Body of pancreas (tissue), 4 donors: ENCODE results near the gene TFCP2L1. TPM values are rescaled to one million over a fixed set of nuclear protein-coding genes. Genes with fewer than 3 reads are reported as not detected.

ENCODE experiments used
- ATAC-seq: fragments of 150-250 bp; one replicate; pipeline ENCODE4 v1.9.1; 2016
- DNase-seq, 4 donors: peaks; one replicate each; pipeline ENCODE4 v3.0.0-alpha.2; 2019
- H3K27ac ChIP-seq, 4 donors: fragments of 200-600 bp; sonication (generic); 1 replicate in 3 of 4; 2 replicates in 1 of 4; pipeline versions ENCODE4 v1.5.1 to v1.6.1; 2016 to 2019; ENCODE audit warnings: mild to moderate bottlenecking in 1 of 4, mixed read lengths in 1 of 4, moderate library complexity in 1 of 4
- H3K27me3 ChIP-seq, 2 donors: fragments of 200-600 bp; sonication (generic); one replicate each; pipeline ENCODE4 v1.6.0; 2016; ENCODE audit warnings: mild to moderate bottlenecking in 1 of 2
- H3K36me3 ChIP-seq, 2 donors: fragments of 200-600 bp; sonication (generic); replicated peaks in 1 of 2; 2 replicates each; pipeline ENCODE4 v1.5.1; 2016; ENCODE audit warnings: low read depth in 2 of 2; ENCODE audit not compliant: insufficient read depth in 1 of 2
- H3K4me1 ChIP-seq: fragments of 200-600 bp; sonication (generic); one replicate; pipeline ENCODE4 v1.6.0; 2016
- H3K4me3 ChIP-seq, 2 donors: fragments of 200-600 bp; sonication (generic); 1 replicate in 1 of 2; 2 replicates in 1 of 2; pipeline ENCODE4 v1.5.1; 2016 to 2019
- H3K9me3 ChIP-seq, 3 donors: fragments of 200-600 bp; sonication (generic); 1 replicate in 2 of 3; 2 replicates in 1 of 3; pipeline ENCODE4 v1.5.1; 2016
- POLR2A ChIP-seq, 3 donors: fragments of 450-650 bp; IDR thresholded peaks; one replicate each; pipeline ENCODE4 v1.6.1; 2016; ENCODE audit warnings: antibody characterized with exemption in 3 of 3, mild to moderate bottlenecking in 2 of 3
- WGBS, 2 donors: methylation state at CpG; one replicate each; pipeline ENCODE4 v1.1.5; 2017; 5-methylcytosine and 5-hydroxymethylcytosine counted together
- intact Hi-C: fragments of 100-400 bp; cut with DNase I; formaldehyde crosslinking; loops from one replicate; pipeline ENCODE4 v1.15.1; 2023
- total RNA-seq, 2 donors: library from RNA; depleted of rRNA; stranded (reverse); fragments of >200 nt; gene quantifications; one replicate each; pipeline ENCODE4 v1.1.0, GENCODE V29; 2016
- TF ChIP-seq, protein P1 (sequence below), 7 experiments: fragments of 450-650 bp in 4 of 7; fragments of 200-600 bp in 3 of 7; sonication (generic) in 3 of 7; IDR thresholded peaks; one replicate each; pipeline ENCODE4 v1.5.1; 2016 to 2019; ENCODE audit warnings: antibody characterized with exemption in 7 of 7

Gene TFCP2L1
- total RNA-seq, 2 donors from 2014 or later, result 4.6 to 8.3 TPM

DNA sequence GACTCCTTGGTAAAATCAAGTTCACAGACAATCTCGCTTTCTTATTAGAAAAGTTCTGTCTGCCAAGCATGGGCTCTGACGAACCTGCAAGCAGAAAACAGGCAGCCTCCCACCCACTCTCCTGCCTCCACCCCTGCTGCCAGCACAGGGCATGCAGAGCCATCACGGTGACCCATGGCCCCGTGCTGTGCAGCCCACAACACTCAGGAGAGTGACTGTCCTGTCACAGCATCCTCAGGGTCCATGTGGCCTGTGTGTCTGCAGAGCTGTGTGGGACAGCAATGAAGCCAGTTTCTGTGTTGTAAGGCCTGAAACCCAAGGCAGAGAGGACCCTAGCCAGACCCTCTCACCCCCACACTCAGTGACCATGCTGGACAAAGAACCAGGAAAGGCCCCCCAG lies 46.2 kb downstream of the TFCP2L1 start:
- no peak overlapping the region for H3K4me3 ChIP-seq
- TF ChIP-seq, protein P1, sequence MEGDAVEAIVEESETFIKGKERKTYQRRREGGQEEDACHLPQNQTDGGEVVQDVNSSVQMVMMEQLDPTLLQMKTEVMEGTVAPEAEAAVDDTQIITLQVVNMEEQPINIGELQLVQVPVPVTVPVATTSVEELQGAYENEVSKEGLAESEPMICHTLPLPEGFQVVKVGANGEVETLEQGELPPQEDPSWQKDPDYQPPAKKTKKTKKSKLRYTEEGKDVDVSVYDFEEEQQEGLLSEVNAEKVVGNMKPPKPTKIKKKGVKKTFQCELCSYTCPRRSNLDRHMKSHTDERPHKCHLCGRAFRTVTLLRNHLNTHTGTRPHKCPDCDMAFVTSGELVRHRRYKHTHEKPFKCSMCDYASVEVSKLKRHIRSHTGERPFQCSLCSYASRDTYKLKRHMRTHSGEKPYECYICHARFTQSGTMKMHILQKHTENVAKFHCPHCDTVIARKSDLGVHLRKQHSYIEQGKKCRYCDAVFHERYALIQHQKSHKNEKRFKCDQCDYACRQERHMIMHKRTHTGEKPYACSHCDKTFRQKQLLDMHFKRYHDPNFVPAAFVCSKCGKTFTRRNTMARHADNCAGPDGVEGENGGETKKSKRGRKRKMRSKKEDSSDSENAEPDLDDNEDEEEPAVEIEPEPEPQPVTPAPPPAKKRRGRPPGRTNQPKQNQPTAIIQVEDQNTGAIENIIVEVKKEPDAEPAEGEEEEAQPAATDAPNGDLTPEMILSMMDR (IDR thresholded peaks at IDR 0.05), result no peak
- no peak for TF ChIP-seq POLR2A (IDR thresholded peaks at IDR 0.05)
- ATAC-seq (no peak), DNase-seq (no peak)
- no peak overlapping the region for H3K27ac ChIP-seq
- no peaks in the 10 kb centered on the region for H3K27me3 ChIP-seq
- H3K9me3 ChIP-seq, result no peaks in the 10 kb centered on the region
- WGBS, 2 donors, result 93 to 94% methylated on average over 3 to 4 of the region's 4 CpGs
- intact Hi-C loops, result no loop called here
- no peaks in the 10 kb centered on the region for H3K4me1 ChIP-seq
- H3K36me3 ChIP-seq, result no peaks in the 10 kb centered on the region

DNA sequence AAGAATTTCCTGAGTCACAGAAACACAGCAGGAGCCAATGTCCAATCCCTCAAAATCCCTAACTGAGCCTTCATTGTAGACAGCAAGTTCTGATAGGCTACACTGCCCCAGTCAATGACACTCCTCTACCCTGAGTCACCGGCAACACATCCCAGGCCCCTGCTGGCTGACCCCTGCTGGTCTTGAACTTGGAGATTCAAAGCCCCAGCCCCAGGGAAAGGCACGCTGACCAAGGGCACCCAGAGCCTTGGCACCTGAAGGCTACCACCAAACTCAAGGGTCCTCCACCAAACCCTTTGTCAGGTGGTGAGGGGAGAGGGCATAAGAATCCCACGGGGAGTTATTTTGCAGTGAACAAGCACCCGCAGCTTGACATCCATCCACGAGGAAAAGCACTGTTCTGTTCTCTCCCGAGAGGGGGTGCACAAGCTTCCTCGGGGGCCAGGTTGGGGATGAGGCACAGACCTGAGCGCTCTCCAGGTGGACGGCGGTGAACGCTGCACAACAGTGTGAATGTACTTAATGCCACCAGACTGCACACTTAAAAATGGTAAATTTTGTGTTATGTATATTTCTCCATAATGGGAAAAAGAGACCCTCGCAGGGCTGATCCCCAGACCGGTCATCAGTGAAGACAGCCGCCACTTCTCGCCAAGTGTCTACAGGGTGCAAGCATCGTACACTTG lies 46.9 kb downstream of the TFCP2L1 start:
- TF ChIP-seq POLR2A (IDR thresholded peaks at IDR 0.05), result no peak
- TF ChIP-seq, protein P1 (IDR thresholded peaks at IDR 0.05), result no peak
- no peak for ATAC-seq
- no peak for DNase-seq
- no peaks in the 10 kb centered on the region for H3K9me3 ChIP-seq
- 91 to 92% methylated on average over 14 to 16 of the region's 16 CpGs for WGBS, 2 donors
- H3K4me1 ChIP-seq, result no peaks in the 10 kb centered on the region
- H3K27ac ChIP-seq, result no peak overlapping the region
- H3K36me3 ChIP-seq, result no peaks in the 10 kb centered on the region
- intact Hi-C loops, result no loop called here
- H3K27me3 ChIP-seq, result no peaks in the 10 kb centered on the region
- no peak overlapping the region for H3K4me3 ChIP-seq

DNA sequence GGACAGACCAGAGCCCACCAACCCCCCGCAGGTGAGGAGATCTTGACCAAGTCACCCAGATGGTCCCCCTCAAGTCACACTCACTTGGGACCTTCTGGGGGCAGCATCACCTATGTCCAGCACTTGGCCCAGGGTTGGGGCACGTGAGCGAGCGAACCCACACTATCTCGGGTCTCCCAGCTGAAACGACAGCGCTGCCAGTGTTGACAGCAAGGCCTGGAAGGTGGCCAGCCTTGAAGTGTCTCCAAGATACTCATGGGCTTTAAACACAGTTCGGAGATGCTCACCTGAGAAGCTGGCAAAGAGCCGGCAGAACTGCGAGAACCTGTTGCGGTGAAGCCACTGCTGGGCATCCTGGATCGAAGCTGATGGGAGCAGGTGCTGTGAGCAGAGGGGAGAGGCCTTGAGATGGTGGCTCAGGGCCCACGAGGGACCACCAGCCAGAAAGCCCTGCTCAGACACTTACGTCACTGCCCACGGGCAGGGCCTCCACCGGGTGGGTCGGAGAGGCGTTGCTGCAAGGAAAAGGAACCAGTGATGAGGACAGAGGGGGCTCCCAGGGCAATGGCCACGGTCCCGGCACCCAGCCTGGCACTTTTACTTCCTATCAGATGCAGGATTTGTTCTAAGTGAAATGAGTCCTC lies 47.5 kb downstream of the TFCP2L1 start:
- Histone ChIP-seq H3K4me3 (no peak overlapping the region), H3K4me1 (no peaks in the 10 kb centered on the region), H3K27ac (no peak overlapping the region), H3K27me3 (no peaks in the 10 kb centered on the region), H3K36me3 (no peaks in the 10 kb centered on the region), H3K9me3 (no peaks in the 10 kb centered on the region)
- ATAC-seq (no peak), DNase-seq (no peak)
- WGBS, 2 donors, result 86 to 87% methylated on average over 7 to 20 of the region's 20 CpGs
- intact Hi-C loops, result no loop called here
- TF ChIP-seq, protein P1 (IDR thresholded peaks at IDR 0.05), result no peak

DNA sequence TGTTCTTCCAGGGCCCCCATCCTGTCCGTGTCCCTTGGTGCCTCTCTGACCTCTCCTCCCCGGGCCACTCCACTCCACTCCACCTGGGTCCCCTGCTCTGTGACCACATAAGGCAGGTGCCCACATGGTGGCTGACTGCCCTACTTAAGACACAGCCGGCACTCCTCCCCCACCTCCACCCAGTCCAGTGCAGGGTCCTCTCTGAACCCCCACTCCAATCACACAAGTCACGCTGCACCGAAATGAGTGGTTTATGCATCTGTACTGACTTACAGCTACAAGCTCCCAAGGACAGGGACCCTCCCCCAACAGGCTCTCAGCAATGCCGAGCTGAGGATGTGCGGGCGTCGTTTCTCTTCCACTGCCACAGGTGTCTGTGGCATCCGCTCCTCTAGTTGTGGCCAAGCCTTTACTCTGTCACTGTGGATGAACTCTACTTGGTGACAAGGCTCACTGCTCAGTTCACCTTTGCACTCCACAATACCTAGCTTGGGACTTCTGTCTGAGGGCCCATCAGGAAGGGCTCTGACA lies 48.3 kb downstream of the TFCP2L1 start:
- no peaks in the 10 kb centered on the region for H3K36me3 ChIP-seq
- no peak for DNase-seq
- H3K4me1 ChIP-seq, result no peaks in the 10 kb centered on the region
- no peaks in the 10 kb centered on the region for H3K9me3 ChIP-seq
- H3K27me3 ChIP-seq, result no peaks in the 10 kb centered on the region
- no peak for ATAC-seq
- no peak overlapping the region for H3K27ac ChIP-seq
- intact Hi-C loops, result no loop called here
- TF ChIP-seq POLR2A (IDR thresholded peaks at IDR 0.05), result no peak
- TF ChIP-seq, protein P1 (IDR thresholded peaks at IDR 0.05), result no peak
- H3K4me3 ChIP-seq, result no peak overlapping the region
- 92 to 95% methylated on average over 10 of the region's 10 CpGs for WGBS, 2 donors
